Measurements from ENCODE around the gene MINDY4. TPM values are rescaled to one million over a fixed set of nuclear protein-coding genes. Genes with fewer than 3 reads are reported as not detected.

Gene MINDY4
- total RNA-seq, 1 donor from 2014 or later = 14.3 TPM

DNA sequence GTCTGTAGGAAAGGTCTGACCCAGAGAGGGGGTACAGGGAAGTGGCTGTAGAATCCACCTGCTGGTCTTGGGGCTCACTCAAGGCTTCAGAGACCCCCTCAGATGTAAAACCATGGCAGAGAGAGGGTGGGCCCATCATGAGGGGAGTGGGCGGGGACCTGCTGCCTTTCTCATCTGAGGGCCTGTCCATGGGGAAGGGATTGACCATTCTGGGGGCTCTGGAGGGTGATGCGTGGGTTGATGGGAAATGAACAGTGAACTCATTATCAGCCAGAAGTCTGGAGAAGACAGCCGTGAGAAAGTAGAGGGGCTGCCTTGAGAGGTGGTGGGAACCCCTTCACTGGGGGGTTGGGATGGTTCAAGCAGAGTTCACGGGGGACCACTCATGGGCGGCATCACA is 66.8 kb downstream of the MINDY4 start:
- Mint-ChIP-seq H3K4me1 (ENCODE audit: low read depth) (no peaks in the 10 kb centered on the region), H3K27me3 (no peaks in the 10 kb centered on the region), H3K4me3 (ENCODE audit: low read depth) (no peak overlapping the region), H3K27ac (no peak overlapping the region), H3K36me3 (ENCODE audit: insufficient read depth) (peaks cover 20% of the 10 kb centered on the region), H3K9me3 (ENCODE audit: low read depth) (peaks cover 13% of the 10 kb centered on the region)
- TF ChIP-seq, protein P1, sequence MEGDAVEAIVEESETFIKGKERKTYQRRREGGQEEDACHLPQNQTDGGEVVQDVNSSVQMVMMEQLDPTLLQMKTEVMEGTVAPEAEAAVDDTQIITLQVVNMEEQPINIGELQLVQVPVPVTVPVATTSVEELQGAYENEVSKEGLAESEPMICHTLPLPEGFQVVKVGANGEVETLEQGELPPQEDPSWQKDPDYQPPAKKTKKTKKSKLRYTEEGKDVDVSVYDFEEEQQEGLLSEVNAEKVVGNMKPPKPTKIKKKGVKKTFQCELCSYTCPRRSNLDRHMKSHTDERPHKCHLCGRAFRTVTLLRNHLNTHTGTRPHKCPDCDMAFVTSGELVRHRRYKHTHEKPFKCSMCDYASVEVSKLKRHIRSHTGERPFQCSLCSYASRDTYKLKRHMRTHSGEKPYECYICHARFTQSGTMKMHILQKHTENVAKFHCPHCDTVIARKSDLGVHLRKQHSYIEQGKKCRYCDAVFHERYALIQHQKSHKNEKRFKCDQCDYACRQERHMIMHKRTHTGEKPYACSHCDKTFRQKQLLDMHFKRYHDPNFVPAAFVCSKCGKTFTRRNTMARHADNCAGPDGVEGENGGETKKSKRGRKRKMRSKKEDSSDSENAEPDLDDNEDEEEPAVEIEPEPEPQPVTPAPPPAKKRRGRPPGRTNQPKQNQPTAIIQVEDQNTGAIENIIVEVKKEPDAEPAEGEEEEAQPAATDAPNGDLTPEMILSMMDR (IDR thresholded peaks at IDR 0.05; ENCODE audit: unreplicated experiment) = no peak
- no peak for DNase-seq (ENCODE audit: low spot score, unreplicated experiment)

DNA sequence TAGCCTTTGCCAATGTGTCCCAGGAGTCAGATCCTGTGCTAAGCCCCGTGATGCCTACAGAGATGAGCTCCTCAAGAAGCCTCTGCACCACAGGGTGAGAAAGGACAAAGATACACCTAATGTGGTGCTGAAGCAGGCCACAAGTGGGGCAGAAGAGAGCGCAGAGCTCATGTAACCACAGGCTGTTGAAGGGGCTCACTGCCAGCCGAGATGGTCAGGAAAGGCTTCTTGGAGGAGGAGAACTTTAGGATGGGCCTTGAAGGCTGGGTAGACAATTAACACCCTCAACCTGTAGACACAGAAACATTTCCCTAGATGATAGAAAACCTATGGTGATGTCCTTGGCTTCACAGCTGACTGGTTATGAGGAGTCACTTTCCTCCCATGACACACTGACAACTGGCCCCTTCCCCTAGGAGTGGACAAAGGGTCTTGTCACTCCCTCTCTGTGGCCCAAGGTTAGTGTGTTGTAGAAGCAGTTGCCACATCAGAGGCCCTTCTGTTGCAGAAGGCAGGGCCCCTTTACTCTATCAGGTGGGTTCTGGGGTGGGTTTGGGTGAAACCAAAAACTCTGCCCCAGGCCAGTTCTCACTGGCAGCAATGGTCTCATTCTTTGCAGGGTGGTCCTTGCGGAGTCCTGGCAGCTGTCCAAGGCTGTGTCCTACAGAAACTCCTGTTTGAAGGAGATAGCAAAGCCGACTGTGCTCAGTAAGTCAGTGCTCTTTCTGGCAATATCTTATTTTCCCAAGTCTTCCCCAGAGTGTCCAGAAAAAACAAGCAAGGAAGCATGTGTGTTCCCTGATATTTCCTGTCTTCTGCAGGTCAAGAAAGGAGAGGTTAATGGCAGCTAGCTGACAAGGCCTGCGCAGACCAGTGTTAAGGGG is 69.2 kb downstream of the MINDY4 start:
- Mint-ChIP-seq H3K9me3 (ENCODE audit: low read depth) (no peaks in the 10 kb centered on the region), H3K27me3 (no peaks in the 10 kb centered on the region), H3K27ac (no peak overlapping the region), H3K4me1 (ENCODE audit: low read depth) (peaks cover 3% of the 10 kb centered on the region), H3K36me3 (ENCODE audit: insufficient read depth) (peaks cover 6% of the 10 kb centered on the region), H3K4me3 (ENCODE audit: low read depth) (no peak overlapping the region)
- TF ChIP-seq, protein P1 (IDR thresholded peaks at IDR 0.05; ENCODE audit: unreplicated experiment) = no peak
- no peak for DNase-seq (ENCODE audit: low spot score, unreplicated experiment)

DNA sequence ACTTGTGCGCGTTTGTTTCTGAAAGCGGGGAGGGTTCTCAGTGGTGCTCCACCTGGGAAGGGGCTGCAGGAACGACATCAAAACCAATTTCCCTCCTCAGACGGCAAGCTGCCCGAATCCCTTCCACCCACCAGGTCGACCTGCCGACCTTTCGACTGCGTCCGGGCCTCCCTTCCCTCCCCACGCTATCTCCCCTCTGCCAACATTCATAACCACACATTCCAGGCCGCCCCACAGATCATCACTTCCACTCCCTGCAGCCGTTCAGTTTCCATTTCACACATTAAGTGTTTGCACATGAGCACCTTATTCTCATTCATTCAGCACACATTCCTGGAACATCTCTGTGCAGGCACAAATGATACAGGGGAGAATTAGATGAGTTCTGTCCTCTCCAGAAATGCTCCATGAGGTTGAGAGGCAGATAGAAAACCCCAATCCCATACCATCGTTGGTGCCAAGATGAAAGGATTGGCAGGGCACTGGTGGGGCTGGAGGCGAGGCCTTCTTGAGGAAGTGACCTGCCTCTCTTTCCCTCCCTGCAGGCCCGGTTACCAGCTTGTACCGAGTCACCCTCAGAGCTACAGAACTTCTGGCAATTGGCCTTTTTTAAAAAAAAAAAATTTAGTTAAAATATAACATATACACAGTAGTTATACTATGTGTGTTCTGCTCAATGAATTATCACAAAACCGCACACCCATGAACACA is 70.0 kb downstream of the MINDY4 start:
- Mint-ChIP-seq H3K9me3 (ENCODE audit: low read depth) (no peaks in the 10 kb centered on the region), H3K4me1 (ENCODE audit: low read depth) (peaks cover 6% of the 10 kb centered on the region), H3K27me3 (no peaks in the 10 kb centered on the region), H3K36me3 (ENCODE audit: insufficient read depth) (peaks cover 6% of the 10 kb centered on the region), H3K4me3 (ENCODE audit: low read depth) (no peak overlapping the region), H3K27ac (no peak overlapping the region)
- no peak for DNase-seq (ENCODE audit: low spot score, unreplicated experiment)
- TF ChIP-seq, protein P1 (IDR thresholded peaks at IDR 0.05; ENCODE audit: unreplicated experiment) = no peak

DNA sequence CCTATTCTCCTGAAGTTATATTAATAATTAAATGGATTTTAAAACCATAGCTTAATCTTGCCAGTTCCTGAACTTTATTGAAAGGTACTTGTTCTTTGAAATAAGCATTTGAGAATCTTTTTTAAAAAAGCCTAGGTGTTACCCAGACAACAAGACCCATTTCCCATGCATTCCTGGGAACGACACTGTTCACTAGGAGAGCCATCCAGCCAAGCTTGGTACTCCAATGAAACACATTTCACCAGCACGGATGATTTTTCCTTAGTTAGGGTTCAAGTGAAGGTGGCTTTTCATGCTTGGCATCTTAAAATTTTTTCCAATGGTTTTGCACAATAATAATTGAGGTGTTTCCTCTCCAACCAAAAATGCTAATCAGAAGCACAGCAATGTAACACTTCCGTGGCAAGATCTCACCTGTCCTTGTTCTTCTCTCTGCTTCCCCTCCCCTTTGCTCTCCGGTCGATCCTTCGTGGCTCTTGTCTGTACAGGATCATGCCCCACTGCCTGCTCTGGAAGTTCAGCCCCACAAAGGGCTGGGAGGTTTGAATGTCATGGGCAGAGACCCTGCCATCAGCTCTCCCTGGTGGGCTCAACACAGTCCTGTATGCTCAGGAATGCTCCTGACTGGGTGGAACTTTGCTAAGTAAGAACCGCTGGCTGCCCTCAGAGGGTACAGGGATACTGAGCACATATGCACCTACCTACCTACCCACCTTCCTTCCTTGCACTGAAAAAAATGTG is 70.8 kb downstream of the MINDY4 start:
- H3K4me1 Mint-ChIP-seq (ENCODE audit: low read depth) = peaks cover 6% of the 10 kb centered on the region
- peaks cover 6% of the 10 kb centered on the region for H3K36me3 Mint-ChIP-seq (ENCODE audit: insufficient read depth)
- TF ChIP-seq, protein P1 (IDR thresholded peaks at IDR 0.05; ENCODE audit: unreplicated experiment) = no peak
- no peak for DNase-seq (ENCODE audit: low spot score, unreplicated experiment)
- no peak overlapping the region for H3K4me3 Mint-ChIP-seq (ENCODE audit: low read depth)
- no peaks in the 10 kb centered on the region for H3K27me3 Mint-ChIP-seq
- H3K27ac Mint-ChIP-seq = no peak overlapping the region
- H3K9me3 Mint-ChIP-seq (ENCODE audit: low read depth) = no peaks in the 10 kb centered on the region

Data from progenitor cell of endocrine pancreas (in vitro differentiated cells).